Parathyroid adenoma (tissue), 2 donors: ENCODE measurements around the gene FRK.

Source experiments
- H2AFZ ChIP-seq: fragments of 300-600 bp; sonication (generic); one replicate; pipeline ENCODE4 v1.7.0; 2017; ENCODE audit warnings: antibody characterized with exemption, mild to moderate bottlenecking
- H3K27ac ChIP-seq: fragments of 300-600 bp; sonication (generic); one replicate; pipeline ENCODE4 v1.7.0; 2017
- H3K27me3 ChIP-seq: fragments of 300-600 bp; sonication (generic); one replicate; pipeline ENCODE4 v1.7.0; 2017; ENCODE audit warnings: low read length; ENCODE audit not compliant: control insufficient read depth, insufficient read depth
- H3K36me3 ChIP-seq: fragments of 300-600 bp; sonication (generic); one replicate; pipeline ENCODE4 v1.7.0; 2017; ENCODE audit warnings: low read length; ENCODE audit not compliant: control insufficient read depth, insufficient read depth
- H3K4me1 ChIP-seq: fragments of 300-600 bp; sonication (generic); one replicate; pipeline ENCODE4 v1.7.0; 2017; ENCODE audit warnings: control low read depth
- H3K4me2 ChIP-seq: fragments of 300-600 bp; sonication (generic); one replicate; pipeline ENCODE4 v1.7.0; 2017; ENCODE audit warnings: low read length
- H3K4me3 ChIP-seq: fragments of 300-600 bp; sonication (generic); one replicate; pipeline ENCODE4 v1.7.0; 2017; ENCODE audit warnings: low read depth, low read length
- H3K79me2 ChIP-seq: fragments of 300-600 bp; sonication (generic); one replicate; pipeline ENCODE4 v1.7.0; 2017; ENCODE audit warnings: control low read depth
- H3K9ac ChIP-seq: fragments of 300-600 bp; sonication (generic); one replicate; pipeline ENCODE4 v1.7.0; 2017; ENCODE audit warnings: mild to moderate bottlenecking
- H3K9me3 ChIP-seq: fragments of 300-600 bp; sonication (generic); one replicate; pipeline ENCODE4 v1.7.0; 2017; ENCODE audit warnings: low read length; ENCODE audit not compliant: control insufficient read depth
- TF ChIP-seq, protein P1 (sequence below): fragments of 300-600 bp; sonication (generic); IDR thresholded peaks from one replicate; pipeline ENCODE4 v1.7.0; 2017; ENCODE audit warnings: antibody characterized with exemption, mild to moderate bottlenecking
- donor health status: primary hyperparathyroidism.

Gene FRK

DNA sequence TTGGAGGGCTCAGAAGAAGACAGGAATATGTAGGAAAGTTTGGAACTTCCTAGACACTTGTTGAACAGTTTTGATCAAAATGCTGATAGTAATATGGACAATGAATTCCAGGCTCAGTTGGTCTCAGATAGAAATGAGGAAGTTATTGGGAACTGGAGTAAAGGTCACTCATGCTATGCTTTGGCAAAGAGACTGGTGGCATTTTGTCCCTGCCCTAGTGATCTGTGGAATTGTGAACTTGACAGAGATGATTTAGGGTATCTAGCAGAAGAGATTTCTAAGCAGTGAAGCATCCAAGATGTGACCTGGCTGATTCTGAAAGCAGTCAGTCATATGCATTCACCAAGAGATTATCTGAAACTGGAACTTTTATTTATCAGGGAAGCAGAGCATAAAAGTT, 45.1 kb downstream of the FRK start:
- H3K27me3 ChIP-seq: no peaks in the 10 kb centered on the region
- H3K4me2 ChIP-seq: no peak overlapping the region
- H3K4me3 ChIP-seq: no peak overlapping the region
- no peak overlapping the region for H2AFZ ChIP-seq
- no peaks in the 10 kb centered on the region for H3K9me3 ChIP-seq
- no peaks in the 10 kb centered on the region for H3K36me3 ChIP-seq
- H3K9ac ChIP-seq: no peak overlapping the region
- TF ChIP-seq, protein P1, sequence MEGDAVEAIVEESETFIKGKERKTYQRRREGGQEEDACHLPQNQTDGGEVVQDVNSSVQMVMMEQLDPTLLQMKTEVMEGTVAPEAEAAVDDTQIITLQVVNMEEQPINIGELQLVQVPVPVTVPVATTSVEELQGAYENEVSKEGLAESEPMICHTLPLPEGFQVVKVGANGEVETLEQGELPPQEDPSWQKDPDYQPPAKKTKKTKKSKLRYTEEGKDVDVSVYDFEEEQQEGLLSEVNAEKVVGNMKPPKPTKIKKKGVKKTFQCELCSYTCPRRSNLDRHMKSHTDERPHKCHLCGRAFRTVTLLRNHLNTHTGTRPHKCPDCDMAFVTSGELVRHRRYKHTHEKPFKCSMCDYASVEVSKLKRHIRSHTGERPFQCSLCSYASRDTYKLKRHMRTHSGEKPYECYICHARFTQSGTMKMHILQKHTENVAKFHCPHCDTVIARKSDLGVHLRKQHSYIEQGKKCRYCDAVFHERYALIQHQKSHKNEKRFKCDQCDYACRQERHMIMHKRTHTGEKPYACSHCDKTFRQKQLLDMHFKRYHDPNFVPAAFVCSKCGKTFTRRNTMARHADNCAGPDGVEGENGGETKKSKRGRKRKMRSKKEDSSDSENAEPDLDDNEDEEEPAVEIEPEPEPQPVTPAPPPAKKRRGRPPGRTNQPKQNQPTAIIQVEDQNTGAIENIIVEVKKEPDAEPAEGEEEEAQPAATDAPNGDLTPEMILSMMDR: no peak
- H3K79me2 ChIP-seq: no peaks in the 10 kb centered on the region
- H3K4me1 ChIP-seq: no peaks in the 10 kb centered on the region
- no peak overlapping the region for H3K27ac ChIP-seq

DNA sequence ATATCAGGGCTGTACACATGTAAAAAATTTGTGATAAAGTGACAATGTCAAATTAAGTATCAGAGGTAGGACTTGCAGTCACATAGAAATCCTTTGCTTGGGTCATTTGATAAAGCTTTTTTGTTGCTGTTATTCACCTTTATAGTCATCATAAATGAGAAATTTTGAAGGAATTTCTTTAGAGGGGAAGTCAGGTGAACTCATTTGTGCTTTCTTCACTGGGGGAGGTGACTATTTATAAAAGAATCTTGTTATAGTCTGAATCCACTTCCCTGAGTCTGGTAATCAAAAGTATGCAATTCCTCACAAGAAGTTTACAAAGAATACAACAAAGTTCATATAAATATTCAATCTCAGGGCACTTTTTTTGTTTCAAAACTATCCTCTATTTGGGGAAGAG, 47.7 kb downstream of the FRK start:
- Histone ChIP-seq H3K4me3 (no peak overlapping the region), H3K4me1 (no peaks in the 10 kb centered on the region), H2AFZ (no peak overlapping the region), H3K36me3 (no peaks in the 10 kb centered on the region), H3K9ac (no peak overlapping the region), H3K79me2 (no peaks in the 10 kb centered on the region), H3K4me2 (no peak overlapping the region), H3K27ac (no peak overlapping the region), H3K9me3 (no peaks in the 10 kb centered on the region), H3K27me3 (no peaks in the 10 kb centered on the region)
- TF ChIP-seq, protein P1: no peak

DNA sequence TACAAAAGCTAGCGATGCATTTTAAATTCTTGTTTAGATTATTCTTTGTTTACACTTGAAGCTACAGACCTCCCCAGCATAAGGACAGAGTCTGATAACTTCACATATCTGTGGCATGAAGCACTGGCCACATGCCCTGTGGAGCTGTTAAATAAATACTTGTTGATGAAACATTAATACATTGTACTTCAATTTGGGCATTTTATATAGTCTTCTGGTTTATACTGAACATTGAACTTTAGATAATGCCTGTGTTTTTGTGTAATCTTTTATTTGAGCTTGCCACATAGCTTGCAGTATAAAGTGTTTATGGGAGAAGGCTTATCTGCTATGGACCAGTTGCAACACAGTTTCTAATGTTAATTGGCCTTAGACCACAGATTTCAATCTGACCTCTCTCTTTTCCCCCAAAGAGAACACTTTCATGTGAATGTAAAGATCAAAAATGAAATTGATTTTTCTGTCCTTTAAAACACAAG, 48.2 kb downstream of the FRK start:
- Histone ChIP-seq H3K27me3 (no peaks in the 10 kb centered on the region), H3K9me3 (no peaks in the 10 kb centered on the region), H2AFZ (no peak overlapping the region), H3K4me1 (no peaks in the 10 kb centered on the region), H3K36me3 (no peaks in the 10 kb centered on the region), H3K4me3 (no peak overlapping the region), H3K9ac (no peak overlapping the region), H3K4me2 (no peak overlapping the region), H3K27ac (no peak overlapping the region), H3K79me2 (no peaks in the 10 kb centered on the region)
- TF ChIP-seq, protein P1: no peak

DNA sequence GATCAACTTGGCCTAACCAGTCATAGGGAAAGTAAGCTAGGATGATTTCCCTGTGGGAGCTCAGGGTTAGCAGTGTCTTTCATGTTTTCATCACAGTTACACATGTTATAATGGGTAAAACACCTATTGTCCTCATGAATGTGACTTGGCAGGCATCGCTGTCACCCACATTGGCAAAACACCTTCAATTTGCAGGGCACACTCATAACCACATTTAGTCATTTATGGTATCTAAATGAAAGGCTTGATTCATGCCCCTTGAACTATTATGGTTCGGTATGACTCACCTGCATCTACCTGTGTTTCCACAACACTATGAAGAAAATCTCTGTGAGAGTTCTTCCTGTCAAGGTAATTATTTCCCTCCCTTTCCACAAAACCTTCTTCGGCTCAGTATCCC, 49.2 kb downstream of the FRK start:
- TF ChIP-seq, protein P1: no peak
- Histone ChIP-seq H3K9me3 (no peaks in the 10 kb centered on the region), H3K9ac (no peak overlapping the region), H3K4me3 (no peak overlapping the region), H3K4me2 (no peak overlapping the region), H2AFZ (no peak overlapping the region), H3K27ac (no peak overlapping the region), H3K4me1 (no peaks in the 10 kb centered on the region), H3K79me2 (no peaks in the 10 kb centered on the region), H3K27me3 (no peaks in the 10 kb centered on the region), H3K36me3 (no peaks in the 10 kb centered on the region)

DNA sequence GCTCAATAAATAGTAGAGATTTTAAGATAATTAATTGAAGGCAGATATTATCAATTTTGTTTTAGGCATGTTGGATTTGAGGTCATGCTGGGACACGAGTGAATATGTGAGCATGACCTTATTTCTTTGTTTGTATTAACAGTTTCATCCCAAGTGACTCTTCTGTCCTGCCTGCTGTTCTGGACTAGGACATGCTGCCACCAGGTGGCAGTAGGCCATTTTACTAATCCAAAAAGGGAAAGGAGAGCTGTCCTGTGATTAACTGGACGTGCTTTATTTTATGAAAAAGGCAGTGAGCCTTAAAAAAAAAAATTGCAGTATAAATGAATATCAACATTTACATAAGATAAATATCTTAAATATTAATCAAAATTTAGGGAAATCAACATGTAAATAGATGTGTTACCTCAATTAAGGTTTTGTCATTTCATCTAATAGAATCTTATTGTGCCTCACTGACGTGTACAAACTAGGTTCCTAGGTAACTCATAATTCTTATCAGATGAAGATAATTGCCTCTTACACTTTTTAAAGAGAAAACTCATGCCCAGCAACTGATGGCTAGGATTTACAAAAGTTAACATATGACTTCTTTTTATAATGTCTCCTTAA, 49.8 kb downstream of the FRK start:
- H3K9ac ChIP-seq: no peak overlapping the region
- no peaks in the 10 kb centered on the region for H3K36me3 ChIP-seq
- no peaks in the 10 kb centered on the region for H3K4me1 ChIP-seq
- TF ChIP-seq, protein P1: peak; percentile 86
- no peak overlapping the region for H2AFZ ChIP-seq
- no peaks in the 10 kb centered on the region for H3K9me3 ChIP-seq
- H3K79me2 ChIP-seq: no peaks in the 10 kb centered on the region
- H3K27ac ChIP-seq: no peak overlapping the region
- H3K4me2 ChIP-seq: no peak overlapping the region
- no peaks in the 10 kb centered on the region for H3K27me3 ChIP-seq
- H3K4me3 ChIP-seq: no peak overlapping the region
